HepG2 (cell line): ENCODE results near the gene ARHGAP33. TPM values are rescaled to one million over a fixed set of nuclear protein-coding genes. Genes with fewer than 3 reads are reported as not detected.

Experiments used
- SP5 ChIP-seq: IDR thresholded peaks from 2 replicates; pipeline ENCODE4 v1.6.1; 2016; ENCODE audit warnings: low read depth, borderline replicate concordance
- ZNF678 ChIP-seq: sonication (generic); formaldehyde crosslinking; IDR thresholded peaks from 2 replicates; pipeline ENCODE4 v1.4.0; 2020; ENCODE audit warnings: mild to moderate bottlenecking, missing genetic modification reagents
- polyA plus RNA-seq, 8 experiments: library from polyadenylated mRNA; depleted of rRNA in 3 of 8; stranded (reverse) in 7 of 8; unstranded in 1 of 8; fragments of >200 nt; fragmentation: Illumina TruSeq in 4 of 8; extraction: Trizol in 4 of 8; gene quantifications; 2 replicates each; pipeline versions ENCODE4 v1.2.1 to v1.2.3, GENCODE V29; 2011 to 2016; ENCODE audit warnings: low read depth in 4 of 8, missing spikeins in 1 of 8, mixed read lengths in 1 of 8; ENCODE audit not compliant: insufficient read depth in 1 of 8
- total RNA-seq, 5 experiments: library from RNA; depleted of rRNA; stranded (reverse); fragments of >200 nt; fragmentation: Illumina TruSeq; extraction: Trizol; gene quantifications; 2 replicates each; pipeline ENCODE4 v1.2.3, GENCODE V29; 2016; ENCODE audit warnings: low read depth in 1 of 5
- TF ChIP-seq, protein P1 (sequence below): sonication (generic); formaldehyde crosslinking; IDR thresholded peaks from 2 replicates; pipeline ENCODE4 v1.4.0; 2020; ENCODE audit warnings: missing genetic modification reagents
- TF ChIP-seq, protein P2 (sequence below): sonication (generic); formaldehyde crosslinking; IDR thresholded peaks from 2 replicates; pipeline ENCODE4 v1.9.0; 2021; ENCODE audit warnings: mild to moderate bottlenecking, missing genetic modification reagents

ARHGAP33 gene
- total and polyA plus RNA-seq, 2 of the 13 experiments (the other 11 are each of a cell fraction or from before 2014, with no cell fraction given) = 1.3 to 2.7 TPM

DNA sequence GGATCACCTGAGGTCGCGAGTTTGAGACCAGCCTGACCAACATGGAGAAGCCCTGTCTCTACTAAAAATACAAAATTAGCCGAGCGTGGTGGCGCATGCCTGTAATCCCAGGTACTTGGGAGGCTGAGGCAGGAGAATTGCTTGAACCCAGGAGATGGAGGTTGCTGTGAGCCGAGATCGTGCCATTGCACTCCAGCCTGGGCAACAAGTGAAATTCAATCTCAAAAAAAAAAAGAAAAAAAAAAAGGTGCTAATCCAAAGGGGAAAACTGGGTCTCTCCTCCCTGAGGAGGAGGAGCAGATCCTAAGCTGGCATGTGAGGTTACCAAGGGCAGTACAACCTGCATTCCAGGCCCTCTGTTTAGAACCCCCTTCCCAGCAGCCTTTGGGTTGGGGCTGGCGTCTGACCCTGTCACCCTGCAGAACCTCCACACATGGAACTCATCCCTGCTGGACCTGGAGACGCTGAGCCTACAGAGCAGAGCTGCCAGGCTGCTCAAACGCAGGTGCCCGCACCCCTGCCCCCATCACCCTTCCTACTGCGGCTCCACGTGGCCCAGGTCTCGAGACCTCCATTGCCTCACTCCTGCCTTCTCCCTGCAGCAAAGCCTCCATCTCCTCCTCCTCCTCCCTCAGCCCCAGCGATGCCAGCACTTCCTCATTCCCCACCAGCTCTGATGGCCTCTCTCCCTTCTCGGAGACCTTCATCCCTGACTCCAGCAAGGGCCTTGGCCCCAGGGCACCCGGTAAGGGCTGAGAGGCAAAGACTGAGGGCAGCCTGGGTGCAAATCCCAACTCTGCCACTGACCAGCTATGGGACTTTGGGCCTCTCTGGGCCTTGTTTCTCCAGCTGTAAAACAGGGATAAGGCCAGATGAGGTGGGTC, 10.7 kb upstream of the ARHGAP33 start (continued):
- TF ChIP-seq, protein P1, sequence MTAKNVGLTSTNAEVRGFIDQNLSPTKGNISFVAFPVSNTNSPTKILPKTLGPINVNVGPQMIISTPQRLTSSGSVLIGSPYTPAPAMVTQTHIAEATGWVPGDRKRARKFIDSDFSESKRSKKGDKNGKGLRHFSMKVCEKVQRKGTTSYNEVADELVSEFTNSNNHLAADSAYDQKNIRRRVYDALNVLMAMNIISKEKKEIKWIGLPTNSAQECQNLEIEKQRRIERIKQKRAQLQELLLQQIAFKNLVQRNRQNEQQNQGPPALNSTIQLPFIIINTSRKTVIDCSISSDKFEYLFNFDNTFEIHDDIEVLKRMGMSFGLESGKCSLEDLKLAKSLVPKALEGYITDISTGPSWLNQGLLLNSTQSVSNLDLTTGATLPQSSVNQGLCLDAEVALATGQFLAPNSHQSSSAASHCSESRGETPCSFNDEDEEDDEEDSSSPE = no peak
- TF ChIP-seq SP5 = no peak
- no peak for TF ChIP-seq ZNF678 (CRISPR knock-in tag)
- TF ChIP-seq, protein P2, sequence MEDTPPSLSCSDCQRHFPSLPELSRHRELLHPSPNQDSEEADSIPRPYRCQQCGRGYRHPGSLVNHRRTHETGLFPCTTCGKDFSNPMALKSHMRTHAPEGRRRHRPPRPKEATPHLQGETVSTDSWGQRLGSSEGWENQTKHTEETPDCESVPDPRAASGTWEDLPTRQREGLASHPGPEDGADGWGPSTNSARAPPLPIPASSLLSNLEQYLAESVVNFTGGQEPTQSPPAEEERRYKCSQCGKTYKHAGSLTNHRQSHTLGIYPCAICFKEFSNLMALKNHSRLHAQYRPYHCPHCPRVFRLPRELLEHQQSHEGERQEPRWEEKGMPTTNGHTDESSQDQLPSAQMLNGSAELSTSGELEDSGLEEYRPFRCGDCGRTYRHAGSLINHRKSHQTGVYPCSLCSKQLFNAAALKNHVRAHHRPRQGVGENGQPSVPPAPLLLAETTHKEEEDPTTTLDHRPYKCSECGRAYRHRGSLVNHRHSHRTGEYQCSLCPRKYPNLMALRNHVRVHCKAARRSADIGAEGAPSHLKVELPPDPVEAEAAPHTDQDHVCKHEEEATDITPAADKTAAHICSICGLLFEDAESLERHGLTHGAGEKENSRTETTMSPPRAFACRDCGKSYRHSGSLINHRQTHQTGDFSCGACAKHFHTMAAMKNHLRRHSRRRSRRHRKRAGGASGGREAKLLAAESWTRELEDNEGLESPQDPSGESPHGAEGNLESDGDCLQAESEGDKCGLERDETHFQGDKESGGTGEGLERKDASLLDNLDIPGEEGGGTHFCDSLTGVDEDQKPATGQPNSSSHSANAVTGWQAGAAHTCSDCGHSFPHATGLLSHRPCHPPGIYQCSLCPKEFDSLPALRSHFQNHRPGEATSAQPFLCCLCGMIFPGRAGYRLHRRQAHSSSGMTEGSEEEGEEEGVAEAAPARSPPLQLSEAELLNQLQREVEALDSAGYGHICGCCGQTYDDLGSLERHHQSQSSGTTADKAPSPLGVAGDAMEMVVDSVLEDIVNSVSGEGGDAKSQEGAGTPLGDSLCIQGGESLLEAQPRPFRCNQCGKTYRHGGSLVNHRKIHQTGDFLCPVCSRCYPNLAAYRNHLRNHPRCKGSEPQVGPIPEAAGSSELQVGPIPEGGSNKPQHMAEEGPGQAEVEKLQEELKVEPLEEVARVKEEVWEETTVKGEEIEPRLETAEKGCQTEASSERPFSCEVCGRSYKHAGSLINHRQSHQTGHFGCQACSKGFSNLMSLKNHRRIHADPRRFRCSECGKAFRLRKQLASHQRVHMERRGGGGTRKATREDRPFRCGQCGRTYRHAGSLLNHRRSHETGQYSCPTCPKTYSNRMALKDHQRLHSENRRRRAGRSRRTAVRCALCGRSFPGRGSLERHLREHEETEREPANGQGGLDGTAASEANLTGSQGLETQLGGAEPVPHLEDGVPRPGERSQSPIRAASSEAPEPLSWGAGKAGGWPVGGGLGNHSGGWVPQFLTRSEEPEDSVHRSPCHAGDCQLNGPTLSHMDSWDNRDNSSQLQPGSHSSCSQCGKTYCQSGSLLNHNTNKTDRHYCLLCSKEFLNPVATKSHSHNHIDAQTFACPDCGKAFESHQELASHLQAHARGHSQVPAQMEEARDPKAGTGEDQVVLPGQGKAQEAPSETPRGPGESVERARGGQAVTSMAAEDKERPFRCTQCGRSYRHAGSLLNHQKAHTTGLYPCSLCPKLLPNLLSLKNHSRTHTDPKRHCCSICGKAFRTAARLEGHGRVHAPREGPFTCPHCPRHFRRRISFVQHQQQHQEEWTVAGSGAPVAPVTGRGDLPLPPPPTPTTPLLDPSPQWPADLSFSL (CRISPR knock-in tag) = no peak
